Activated T-cell treated with anti-CD3 and anti-CD28 coated beads, Interleukin-2, amount 50 U/mL, for 72 hours (primary cell): ENCODE results near the gene HES4. TPM values are rescaled to one million over a fixed set of nuclear protein-coding genes. Genes with fewer than 3 reads are reported as not detected.

Source experiments
- ATAC-seq, 2 donors: fragments of 150-1000 bp; cut with Tn5 transposase; replicated peaks in 1 of 2; 2 replicates each; pipeline ENCODE4 v1.10.0; 2021; ENCODE audit warnings: moderate library complexity in 2 of 2, mild to moderate bottlenecking in 1 of 2
- DNase-seq, 2 donors: peaks; one replicate each; pipeline ENCODE4 v3.0.0; 2021 to 2022; ENCODE audit warnings: mixed read lengths in 1 of 2
- H3K27ac Mint-ChIP-seq: one replicate; pipeline ENCODE4 v1.8.0; 2022; ENCODE audit warnings: mild to moderate bottlenecking, moderate library complexity, mixed read lengths
- H3K27me3 Mint-ChIP-seq: one replicate; pipeline ENCODE4 v1.8.0; 2022; ENCODE audit warnings: low read depth, mixed read lengths
- H3K36me3 Mint-ChIP-seq, 2 donors: one replicate each; pipeline ENCODE4 v1.8.0; 2022; ENCODE audit warnings: mixed read lengths in 2 of 2, mild to moderate bottlenecking in 1 of 2; ENCODE audit not compliant: insufficient read depth in 2 of 2
- H3K4me1 Mint-ChIP-seq: one replicate; pipeline ENCODE4 v1.8.0; 2022; ENCODE audit warnings: low read depth, mixed read lengths
- H3K4me3 Mint-ChIP-seq, 2 donors: one replicate each; pipeline ENCODE4 v1.8.0; 2022; ENCODE audit warnings: mild to moderate bottlenecking in 2 of 2, mixed read lengths in 2 of 2, moderate library complexity in 2 of 2
- H3K9me3 Mint-ChIP-seq, 2 donors: one replicate each; pipeline ENCODE4 v1.8.0; 2022; ENCODE audit warnings: mixed read lengths in 2 of 2
- total RNA-seq, 2 donors: library from RNA; stranded (reverse); gene quantifications; one replicate each; pipeline ENCODE4 v1.2.3, GENCODE V29; 2022

The HES4 gene
- total RNA-seq, 2 donors from 2014 or later, result 7.8 to 9.9 TPM

DNA sequence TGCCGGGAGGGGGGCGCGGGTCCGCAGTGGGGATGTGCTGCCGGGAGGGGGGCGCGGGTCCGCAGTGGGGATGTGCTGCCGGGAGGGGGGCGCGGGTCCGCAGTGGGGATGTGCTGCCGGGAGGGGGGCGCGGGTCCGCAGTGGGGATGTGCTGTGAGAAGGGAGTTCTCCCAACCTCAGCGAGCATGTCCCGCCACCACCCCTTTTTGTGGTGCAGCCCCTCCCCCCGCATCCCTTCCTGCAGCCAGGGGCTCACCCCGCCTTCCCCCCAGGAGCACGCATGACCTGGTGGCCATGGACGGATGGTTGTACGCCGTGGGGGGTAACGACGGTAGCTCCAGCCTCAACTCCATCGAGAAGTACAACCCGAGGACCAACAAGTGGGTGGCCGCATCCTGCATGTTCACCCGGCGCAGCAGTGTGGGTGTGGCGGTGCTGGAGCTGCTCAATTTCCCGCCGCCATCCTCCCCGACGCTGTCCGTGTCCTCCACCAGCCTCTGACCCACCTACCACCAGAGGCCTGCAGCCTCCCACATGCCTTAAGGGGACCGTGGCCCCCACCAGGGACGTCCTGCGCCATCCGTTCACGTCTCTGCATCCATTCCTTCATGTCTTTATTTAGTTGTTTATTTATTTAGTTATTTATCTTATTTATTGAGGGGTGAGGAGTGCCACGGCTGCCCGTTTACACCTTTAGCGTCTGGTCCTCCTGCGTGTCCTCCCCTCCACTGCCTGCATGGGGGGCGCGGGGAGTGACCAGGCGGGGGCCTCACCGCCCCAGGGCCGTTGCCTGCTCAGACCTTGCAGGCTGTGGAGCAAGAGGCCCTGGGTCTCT is 35.0 kb downstream of the HES4 start:
- Mint-ChIP-seq H3K9me3 (peaks cover 0 to 6% of the 10 kb centered on the region in 2 donors), H3K4me1 (peaks cover 7% of the 10 kb centered on the region), H3K27ac (no peak overlapping the region), H3K4me3 (peak overlapping the region in 1 of 2 donors; percentile 64), H3K36me3 (peaks cover 0 to 2% of the 10 kb centered on the region in 2 donors), H3K27me3 (peaks cover 16% of the 10 kb centered on the region)
- no peak for DNase-seq
- ATAC-seq, result no peak

DNA sequence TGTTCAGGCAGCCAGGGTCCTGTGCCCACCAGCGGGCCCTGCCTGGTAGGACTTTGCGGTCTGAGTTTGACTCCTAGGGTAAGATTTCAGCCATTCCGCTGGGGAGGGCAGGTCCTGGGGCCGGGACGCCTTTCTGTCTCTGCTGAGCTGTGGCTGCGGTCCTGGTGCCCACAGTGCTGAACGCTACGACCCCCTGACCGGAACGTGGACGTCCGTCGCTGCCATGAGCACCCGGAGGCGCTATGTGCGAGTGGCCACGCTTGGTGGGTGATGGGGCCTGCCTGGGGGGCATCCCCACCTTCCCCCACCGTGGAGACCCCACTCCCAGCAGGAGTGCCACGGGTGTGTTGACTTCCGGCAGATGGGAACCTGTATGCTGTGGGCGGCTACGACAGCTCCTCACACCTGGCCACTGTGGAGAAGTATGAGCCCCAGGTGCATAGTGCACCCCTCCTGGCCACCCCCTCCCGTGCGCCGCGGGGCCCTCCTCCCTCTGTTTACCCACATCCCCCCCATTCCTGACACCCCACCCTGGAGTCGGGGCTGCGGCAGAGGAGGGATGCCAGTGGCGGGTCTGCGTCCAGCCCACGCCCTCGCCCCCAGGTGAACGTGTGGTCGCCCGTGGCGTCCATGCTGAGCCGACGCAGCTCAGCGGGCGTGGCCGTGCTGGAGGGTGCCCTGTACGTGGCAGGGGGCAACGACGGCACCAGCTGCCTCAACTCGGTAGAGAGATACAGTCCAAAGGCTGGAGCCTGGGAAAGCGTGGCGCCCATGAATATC is 36.0 kb downstream of the HES4 start:
- Mint-ChIP-seq H3K9me3 (no peaks in the 10 kb centered on the region), H3K36me3 (peaks cover 0 to 2% of the 10 kb centered on the region in 2 donors), H3K27me3 (peaks cover 9% of the 10 kb centered on the region), H3K27ac (no peak overlapping the region), H3K4me3 (peak overlapping the region in 1 of 2 donors; percentile 32), H3K4me1 (peaks cover 7% of the 10 kb centered on the region)
- no peak for ATAC-seq
- DNase-seq, result no peak

DNA sequence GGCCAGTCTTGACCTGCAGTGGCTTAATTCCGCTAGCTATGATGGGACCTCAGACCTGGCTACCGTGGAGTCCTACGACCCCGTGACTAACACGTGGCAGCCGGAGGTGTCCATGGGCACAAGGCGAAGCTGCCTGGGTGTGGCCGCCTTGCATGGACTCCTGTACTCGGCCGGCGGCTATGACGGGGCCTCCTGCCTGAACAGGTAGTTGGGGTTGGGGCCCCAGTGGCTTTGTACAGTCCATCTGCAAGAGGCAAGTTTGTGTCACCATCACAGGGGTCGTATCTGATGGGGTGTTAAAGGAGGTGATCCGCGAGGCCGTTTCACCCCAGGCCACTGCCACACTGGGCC is 36.6 kb downstream of the HES4 start:
- H3K27me3 Mint-ChIP-seq, result peaks cover 4% of the 10 kb centered on the region
- DNase-seq (no peak), ATAC-seq (no peak)
- H3K4me3 Mint-ChIP-seq, result no peak overlapping the region
- H3K36me3 Mint-ChIP-seq, result peaks cover 2 to 3% of the 10 kb centered on the region in 2 donors
- H3K27ac Mint-ChIP-seq, result no peak overlapping the region
- H3K9me3 Mint-ChIP-seq, result no peaks in the 10 kb centered on the region
- H3K4me1 Mint-ChIP-seq, result peaks cover 11% of the 10 kb centered on the region

- DNase-seq, result no peak
Measured at GRCh38 chr1:962381-963300, 37.3 kb downstream of the HES4 start.

DNA sequence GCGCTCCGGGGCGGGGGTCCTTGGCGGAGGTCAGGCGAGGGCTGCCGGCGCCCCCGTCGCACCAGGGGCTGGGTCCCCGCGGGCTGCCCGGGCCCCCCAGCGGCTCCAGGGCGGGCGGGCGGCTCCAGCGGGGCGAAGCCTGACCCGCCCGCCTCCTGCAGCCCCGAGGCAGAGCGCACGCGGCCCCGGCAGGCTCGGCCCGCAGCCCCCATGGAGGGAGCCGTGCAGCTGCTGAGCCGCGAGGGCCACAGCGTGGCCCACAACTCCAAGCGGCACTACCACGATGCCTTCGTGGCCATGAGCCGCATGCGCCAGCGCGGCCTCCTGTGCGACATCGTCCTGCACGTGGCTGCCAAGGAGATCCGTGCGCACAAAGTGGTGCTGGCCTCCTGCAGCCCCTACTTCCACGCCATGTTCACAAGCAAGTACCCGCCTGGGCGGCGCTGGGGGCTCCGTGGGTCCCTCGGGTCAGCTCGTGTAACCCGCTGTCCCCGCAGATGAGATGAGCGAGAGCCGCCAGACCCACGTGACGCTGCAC is 38.7 kb downstream of the HES4 start:
- peak overlapping the region; percentile 34 to 71 for H3K4me3 Mint-ChIP-seq
- H3K9me3 Mint-ChIP-seq, result no peaks in the 10 kb centered on the region
- DNase-seq (no peak), ATAC-seq (no peak)
- peaks cover 2 to 3% of the 10 kb centered on the region in 2 donors for H3K36me3 Mint-ChIP-seq
- peaks cover 23% of the 10 kb centered on the region for H3K4me1 Mint-ChIP-seq
- no peak overlapping the region for H3K27ac Mint-ChIP-seq
- H3K27me3 Mint-ChIP-seq, result no peaks in the 10 kb centered on the region

More at GRCh38 chr1:962381-963300, 37.3 kb downstream of the HES4 start:
- ATAC-seq, result no peak
- H3K27ac Mint-ChIP-seq, result no peak overlapping the region
- H3K36me3 Mint-ChIP-seq, result peaks cover 2 to 3% of the 10 kb centered on the region in 2 donors
- H3K9me3 Mint-ChIP-seq, result no peaks in the 10 kb centered on the region
- H3K4me1 Mint-ChIP-seq, result peaks cover 18% of the 10 kb centered on the region
- H3K27me3 Mint-ChIP-seq, result no peaks in the 10 kb centered on the region
- H3K4me3 Mint-ChIP-seq, result peak overlapping the region in 1 of 2 donors; percentile 71

DNA sequence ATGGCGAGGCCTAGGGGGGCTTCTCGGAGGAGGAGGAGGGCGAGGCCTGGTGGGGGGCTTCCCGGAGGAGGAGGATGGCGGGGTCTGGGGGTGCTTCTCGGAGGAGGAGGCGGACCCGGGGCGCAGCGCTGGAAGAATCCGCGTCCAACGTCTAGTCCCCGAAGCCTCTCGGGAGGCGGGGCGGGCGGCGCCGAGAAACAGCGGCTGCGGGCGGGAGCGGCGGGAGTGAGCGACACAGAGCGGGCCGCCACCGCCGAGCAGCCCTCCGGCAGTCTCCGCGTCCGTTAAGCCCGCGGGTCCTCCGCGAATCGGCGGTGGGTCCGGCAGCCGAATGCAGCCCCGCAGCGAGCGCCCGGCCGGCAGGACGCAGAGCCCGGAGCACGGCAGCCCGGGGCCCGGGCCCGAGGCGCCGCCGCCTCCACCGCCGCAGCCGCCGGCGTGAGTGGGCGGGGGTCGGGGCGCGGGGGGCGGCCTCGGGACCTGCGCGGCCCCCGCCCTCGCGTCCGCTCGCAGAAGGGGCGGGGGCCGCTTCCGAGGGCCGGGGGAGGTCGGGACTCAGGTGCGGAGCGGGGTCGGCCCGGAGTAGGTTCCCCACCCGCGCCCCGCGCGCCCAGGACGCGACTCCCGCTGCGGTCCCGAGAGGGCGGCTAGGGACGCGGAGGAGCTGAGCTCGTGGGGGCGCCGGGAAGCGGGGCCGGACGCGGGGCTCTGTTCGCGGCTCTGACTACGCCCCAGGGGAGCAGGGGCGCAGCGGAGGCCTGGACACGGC is 39.4 kb downstream of the HES4 start, which contains the start of gene KLHL17:
Gene KLHL17, plus strand, starts transcription at position 222 of the 769 bp plus-strand sequence. Its CDS starts 110 bp downstream, at position 332.
- Mint-ChIP-seq H3K4me3 (peak within 1 kb of the TSS; percentile 86 to 98), H3K4me1 (peaks cover 18% of the 10 kb centered on the region), H3K27me3 (no peaks in the 10 kb centered on the region), H3K9me3 (no peaks in the 10 kb centered on the region), H3K27ac (no peak within 1 kb of the TSS), H3K36me3 (peaks cover 2 to 3% of the 10 kb centered on the region in 2 donors)
- DNase-seq (peak; percentile 89 to 91), ATAC-seq (peak; percentile 63 to 68)

DNA sequence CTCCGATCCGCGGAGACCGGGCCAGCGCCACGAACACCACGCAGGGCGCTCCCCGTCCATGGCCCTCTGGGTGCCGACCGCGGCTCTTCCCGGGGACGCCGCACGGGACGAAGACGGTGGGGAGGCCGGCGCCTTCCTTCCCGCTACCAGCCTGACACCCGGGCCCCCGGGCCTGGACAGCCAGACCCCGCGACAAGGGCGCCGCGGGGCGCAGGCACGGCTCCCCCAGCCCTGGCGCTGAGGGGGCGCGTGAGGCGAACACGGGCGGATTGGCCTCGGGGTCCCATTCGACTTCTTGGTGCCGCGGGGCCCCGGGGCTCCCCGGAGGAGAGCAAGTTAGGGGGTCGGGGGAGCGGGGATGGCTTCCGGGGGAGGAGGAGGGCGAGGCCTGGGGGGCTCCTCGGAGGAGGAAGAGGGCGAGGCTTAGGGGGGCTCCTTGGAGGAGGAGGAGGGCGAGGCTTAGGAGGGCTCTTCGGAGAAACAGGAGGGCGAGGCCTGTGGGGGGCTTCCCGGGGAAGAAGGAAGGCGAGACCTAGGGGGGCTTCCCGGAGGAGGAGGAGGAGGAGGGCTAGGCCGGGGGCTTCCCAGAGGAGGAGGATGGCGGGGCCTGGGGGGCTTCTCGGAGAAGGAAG is 40.0 kb downstream of the HES4 start:
- Mint-ChIP-seq H3K27ac (no peak overlapping the region), H3K9me3 (no peaks in the 10 kb centered on the region), H3K27me3 (no peaks in the 10 kb centered on the region), H3K36me3 (peaks cover 4 to 9% of the 10 kb centered on the region in 2 donors), H3K4me1 (peaks cover 16% of the 10 kb centered on the region), H3K4me3 (peak overlapping the region; percentile 86 to 98)
- peak; percentile 21 to 26 for ATAC-seq
- no peak for DNase-seq

GRCh38 chr1:958823-959730 is 40.8 kb downstream of the HES4 start, which contains the start of gene NOC2L:
Gene NOC2L (minus strand): TSS chr1:959256. CDS start chr1:959240, 16 bp downstream.
- DNase-seq, result peak; percentile 93 to 97
- peaks cover 4 to 13% of the 10 kb centered on the region in 2 donors for H3K36me3 Mint-ChIP-seq
- ATAC-seq, result peak; percentile 87 to 89
- peak within 1 kb of the TSS; percentile 86 to 98 for H3K4me3 Mint-ChIP-seq
- peak within 1 kb of the TSS; percentile 79 for H3K27ac Mint-ChIP-seq
- H3K9me3 Mint-ChIP-seq, result no peaks in the 10 kb centered on the region
- peaks cover 16% of the 10 kb centered on the region for H3K4me1 Mint-ChIP-seq
- H3K27me3 Mint-ChIP-seq, result no peaks in the 10 kb centered on the region

- no peaks in the 10 kb centered on the region for H3K27me3 Mint-ChIP-seq
- H3K27ac Mint-ChIP-seq, result no peak overlapping the region
- ATAC-seq (no peak), DNase-seq (no peak)
- H3K9me3 Mint-ChIP-seq, result no peaks in the 10 kb centered on the region
- H3K4me1 Mint-ChIP-seq, result peaks cover 16% of the 10 kb centered on the region
- no peak overlapping the region for H3K4me3 Mint-ChIP-seq
- peaks cover 4 to 13% of the 10 kb centered on the region in 2 donors for H3K36me3 Mint-ChIP-seq
Measured at GRCh38 chr1:956636-957035, 43.3 kb downstream of the HES4 start.

- Mint-ChIP-seq H3K9me3 (no peaks in the 10 kb centered on the region), H3K4me3 (no peak overlapping the region), H3K4me1 (peaks cover 16% of the 10 kb centered on the region), H3K27ac (no peak overlapping the region), H3K36me3 (peaks cover 6 to 22% of the 10 kb centered on the region in 2 donors), H3K27me3 (no peaks in the 10 kb centered on the region)
- no peak for DNase-seq
- ATAC-seq, result no peak
Measured at GRCh38 chr1:955474-955873, 44.4 kb downstream of the HES4 start.
